Tibial nerve (tissue), 4 donors: ENCODE data around the gene RAI1. TPM values are rescaled to one million over a fixed set of nuclear protein-coding genes. Genes with fewer than 3 reads are reported as not detected.

Experiments
- DNase-seq, 2 donors: peaks; one replicate each; pipeline ENCODE4 v3.0.0-alpha.2; 2019; ENCODE audit warnings: low spot score in 2 of 2
- H3K27ac ChIP-seq, 4 donors: fragments of 200-600 bp; sonication (generic) in 3 of 4; one replicate each; pipeline ENCODE4 v1.5.1; 2017 to 2019; ENCODE audit warnings: mild to moderate bottlenecking in 1 of 4
- H3K27me3 ChIP-seq, 2 donors: fragments of 200-600 bp; sonication (generic) in 1 of 2; one replicate each; pipeline versions ENCODE4 v1.5.1 to v1.6.0; 2017 to 2019
- H3K36me3 ChIP-seq, 3 donors: fragments of 200-600 bp; sonication (generic); one replicate each; pipeline ENCODE4 v1.5.1; 2018 to 2019
- H3K4me1 ChIP-seq, 4 donors: fragments of 200-600 bp; sonication (generic) in 3 of 4; one replicate each; pipeline ENCODE4 v1.5.1; 2017 to 2019
- H3K4me3 ChIP-seq, 4 donors: fragments of 200-600 bp; sonication (generic) in 3 of 4; one replicate each; pipeline ENCODE4 v1.5.1; 2017 to 2019; ENCODE audit warnings: mild to moderate bottlenecking in 1 of 4, moderate library complexity in 1 of 4
- H3K9me3 ChIP-seq, 4 donors: fragments of 200-600 bp; sonication (generic) in 3 of 4; one replicate each; pipeline ENCODE4 v1.5.1; 2017 to 2019
- EP300 ChIP-seq, 2 donors: sonication (generic); formaldehyde crosslinking; IDR thresholded peaks; one replicate each; pipeline ENCODE4 v1.6.1; 2017; ENCODE audit warnings: antibody characterized with exemption in 2 of 2, mild to moderate bottlenecking in 1 of 2
- POLR2A ChIP-seq, 2 donors: fragments of 450-650 bp; IDR thresholded peaks; one replicate each; pipeline ENCODE4 v1.6.1; 2017; ENCODE audit warnings: antibody characterized with exemption in 2 of 2, mild to moderate bottlenecking in 2 of 2, moderate library complexity in 2 of 2
- WGBS, 2 donors: methylation state at CpG; one replicate each; pipeline ENCODE4 v1.1.5; 2018; 5-methylcytosine and 5-hydroxymethylcytosine counted together
- total RNA-seq, 4 donors: library from RNA; depleted of rRNA; stranded (reverse); fragments of >200 nt; gene quantifications; one replicate each; pipeline ENCODE4 v1.1.0, GENCODE V29; 2016
- TF ChIP-seq, protein P1 (sequence below), 5 experiments: fragments of 200-600 bp in 3 of 5; fragments of 450-650 bp in 2 of 5; sonication (generic) in 3 of 5; IDR thresholded peaks; one replicate each; pipeline ENCODE4 v1.5.1; 2016 to 2019; ENCODE audit warnings: antibody characterized with exemption in 5 of 5, mild to moderate bottlenecking in 3 of 5, moderate library complexity in 2 of 5

Gene RAI1
- total RNA-seq, 4 donors from 2014 or later: 32.9 to 52.7 (median 45.9) TPM

DNA sequence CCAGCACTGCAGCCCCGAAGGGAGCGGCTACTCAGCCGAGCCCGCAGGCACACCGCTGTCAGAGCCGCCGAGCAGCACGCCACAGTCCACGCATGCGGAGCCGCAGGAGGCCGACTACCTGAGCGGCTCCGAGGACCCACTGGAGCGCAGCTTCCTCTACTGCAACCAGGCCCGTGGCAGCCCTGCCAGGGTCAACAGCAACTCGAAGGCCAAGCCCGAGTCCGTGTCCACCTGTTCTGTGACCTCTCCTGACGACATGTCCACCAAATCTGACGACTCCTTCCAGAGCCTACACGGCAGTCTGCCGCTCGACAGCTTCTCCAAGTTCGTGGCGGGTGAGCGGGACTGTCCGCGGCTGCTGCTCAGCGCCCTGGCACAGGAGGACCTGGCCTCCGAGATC, 113.1 kb downstream of the RAI1 start:
- peaks cover 0 to 66% (median 3%) of the 10 kb centered on the region in 3 donors for H3K36me3 ChIP-seq
- no peak for TF ChIP-seq EP300 (IDR thresholded peaks at IDR 0.05)
- TF ChIP-seq POLR2A (IDR thresholded peaks at IDR 0.05): no peak
- TF ChIP-seq, protein P1, sequence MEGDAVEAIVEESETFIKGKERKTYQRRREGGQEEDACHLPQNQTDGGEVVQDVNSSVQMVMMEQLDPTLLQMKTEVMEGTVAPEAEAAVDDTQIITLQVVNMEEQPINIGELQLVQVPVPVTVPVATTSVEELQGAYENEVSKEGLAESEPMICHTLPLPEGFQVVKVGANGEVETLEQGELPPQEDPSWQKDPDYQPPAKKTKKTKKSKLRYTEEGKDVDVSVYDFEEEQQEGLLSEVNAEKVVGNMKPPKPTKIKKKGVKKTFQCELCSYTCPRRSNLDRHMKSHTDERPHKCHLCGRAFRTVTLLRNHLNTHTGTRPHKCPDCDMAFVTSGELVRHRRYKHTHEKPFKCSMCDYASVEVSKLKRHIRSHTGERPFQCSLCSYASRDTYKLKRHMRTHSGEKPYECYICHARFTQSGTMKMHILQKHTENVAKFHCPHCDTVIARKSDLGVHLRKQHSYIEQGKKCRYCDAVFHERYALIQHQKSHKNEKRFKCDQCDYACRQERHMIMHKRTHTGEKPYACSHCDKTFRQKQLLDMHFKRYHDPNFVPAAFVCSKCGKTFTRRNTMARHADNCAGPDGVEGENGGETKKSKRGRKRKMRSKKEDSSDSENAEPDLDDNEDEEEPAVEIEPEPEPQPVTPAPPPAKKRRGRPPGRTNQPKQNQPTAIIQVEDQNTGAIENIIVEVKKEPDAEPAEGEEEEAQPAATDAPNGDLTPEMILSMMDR (IDR thresholded peaks at IDR 0.05): no peak
- H3K4me3 ChIP-seq: no peak overlapping the region
- H3K27me3 ChIP-seq: no peaks in the 10 kb centered on the region
- 94 to 95% methylated on average over 23 to 30 of the region's 31 CpGs for WGBS, 2 donors
- H3K9me3 ChIP-seq: no peaks in the 10 kb centered on the region
- H3K27ac ChIP-seq: no peak overlapping the region
- peaks cover 0 to 48% (median 20%) of the 10 kb centered on the region in 4 donors for H3K4me1 ChIP-seq
- no peak for DNase-seq

DNA sequence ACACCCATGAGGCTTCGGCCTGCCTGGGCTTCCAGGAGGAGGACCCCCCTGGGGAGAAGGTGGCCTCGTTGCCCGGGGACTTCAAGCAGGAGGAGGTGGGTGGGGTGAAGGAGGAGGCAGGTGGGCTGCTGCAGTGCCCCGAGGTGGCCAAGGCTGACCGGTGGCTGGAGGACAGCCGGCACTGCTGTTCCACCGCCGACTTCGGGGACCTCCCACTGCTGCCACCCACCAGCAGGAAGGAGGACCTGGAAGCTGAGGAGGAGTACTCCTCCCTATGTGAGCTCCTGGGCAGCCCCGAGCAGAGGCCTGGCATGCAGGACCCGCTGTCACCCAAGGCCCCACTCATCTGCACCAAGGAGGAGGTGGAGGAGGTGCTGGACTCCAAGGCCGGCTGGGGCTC, 114.0 kb downstream of the RAI1 start:
- TF ChIP-seq, protein P1 (IDR thresholded peaks at IDR 0.05): no peak
- no peak for TF ChIP-seq POLR2A (IDR thresholded peaks at IDR 0.05)
- no peak for TF ChIP-seq EP300 (IDR thresholded peaks at IDR 0.05)
- no peak for DNase-seq
- Histone ChIP-seq H3K36me3 (peaks cover 0 to 70% (median 3%) of the 10 kb centered on the region in 3 donors), H3K9me3 (no peaks in the 10 kb centered on the region), H3K4me1 (peaks cover 0 to 44% (median 14%) of the 10 kb centered on the region in 4 donors), H3K27me3 (no peaks in the 10 kb centered on the region), H3K4me3 (no peak overlapping the region), H3K27ac (no peak overlapping the region)
- 76 to 90% methylated on average over 4 to 12 of the region's 12 CpGs for WGBS, 2 donors

DNA sequence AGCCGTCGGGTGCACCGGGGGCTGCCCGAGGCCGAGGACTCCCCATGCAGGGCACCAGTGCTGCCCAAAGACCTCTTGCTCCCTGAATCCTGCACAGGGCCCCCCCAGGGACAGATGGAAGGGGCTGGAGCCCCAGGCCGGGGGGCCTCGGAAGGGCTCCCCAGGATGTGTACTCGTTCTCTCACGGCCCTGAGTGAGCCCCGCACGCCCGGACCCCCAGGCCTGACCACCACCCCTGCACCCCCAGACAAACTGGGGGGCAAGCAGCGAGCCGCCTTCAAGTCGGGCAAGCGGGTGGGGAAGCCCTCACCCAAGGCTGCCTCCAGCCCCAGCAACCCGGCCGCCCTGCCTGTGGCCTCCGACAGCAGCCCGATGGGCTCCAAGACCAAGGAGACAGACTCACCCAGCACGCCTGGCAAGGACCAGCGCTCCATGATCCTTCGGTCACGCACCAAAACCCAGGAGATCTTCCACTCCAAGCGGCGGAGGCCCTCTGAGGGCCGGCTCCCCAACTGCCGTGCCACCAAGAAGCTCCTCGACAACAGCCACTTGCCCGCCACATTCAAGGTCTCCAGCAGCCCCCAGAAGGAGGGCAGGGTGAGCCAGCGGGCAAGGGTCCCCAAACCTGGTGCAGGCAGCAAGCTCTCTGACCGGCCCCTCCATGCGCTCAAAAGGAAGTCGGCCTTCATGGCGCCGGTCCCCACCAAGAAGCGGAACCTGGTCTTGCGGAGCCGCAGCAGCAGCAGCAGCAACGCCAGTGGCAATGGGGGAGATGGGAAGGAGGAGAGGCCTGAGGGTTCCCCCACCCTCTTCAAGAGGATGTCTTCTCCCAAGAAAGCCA, 114.9 kb downstream of the RAI1 start:
- TF ChIP-seq, protein P1 (IDR thresholded peaks at IDR 0.05): no peak
- no peak for TF ChIP-seq EP300 (IDR thresholded peaks at IDR 0.05)
- no peak for TF ChIP-seq POLR2A (IDR thresholded peaks at IDR 0.05)
- H3K9me3 ChIP-seq: no peaks in the 10 kb centered on the region
- peaks cover 0 to 36% (median 8%) of the 10 kb centered on the region in 4 donors for H3K4me1 ChIP-seq
- DNase-seq: no peak
- H3K27ac ChIP-seq: no peak overlapping the region
- WGBS, 2 donors: 93 to 95% methylated on average over 28 of the region's 40 CpGs
- H3K4me3 ChIP-seq: no peak overlapping the region
- H3K27me3 ChIP-seq: no peaks in the 10 kb centered on the region
- peaks cover 0 to 77% (median 3%) of the 10 kb centered on the region in 3 donors for H3K36me3 ChIP-seq

DNA sequence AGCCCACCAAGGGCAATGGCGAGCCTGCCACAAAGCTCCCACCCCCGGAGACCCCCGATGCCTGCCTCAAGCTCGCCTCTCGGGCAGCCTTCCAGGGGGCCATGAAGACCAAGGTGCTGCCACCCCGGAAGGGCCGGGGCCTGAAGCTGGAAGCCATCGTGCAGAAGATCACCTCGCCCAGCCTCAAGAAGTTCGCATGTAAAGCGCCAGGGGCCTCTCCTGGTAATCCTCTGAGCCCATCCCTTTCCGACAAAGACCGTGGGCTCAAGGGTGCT, 115.5 kb downstream of the RAI1 start:
- 92 to 93% methylated on average over 13 of the region's 13 CpGs for WGBS, 2 donors
- TF ChIP-seq, protein P1 (IDR thresholded peaks at IDR 0.05): no peak
- TF ChIP-seq POLR2A (IDR thresholded peaks at IDR 0.05) (no peak), EP300 (IDR thresholded peaks at IDR 0.05) (no peak)
- peaks cover 0 to 81% (median 3%) of the 10 kb centered on the region in 3 donors for H3K36me3 ChIP-seq
- H3K4me1 ChIP-seq: peaks cover 0 to 30% (median 8%) of the 10 kb centered on the region in 4 donors
- DNase-seq: no peak
- H3K4me3 ChIP-seq: no peak overlapping the region
- H3K27ac ChIP-seq: no peak overlapping the region
- no peaks in the 10 kb centered on the region for H3K27me3 ChIP-seq
- H3K9me3 ChIP-seq: no peaks in the 10 kb centered on the region

DNA sequence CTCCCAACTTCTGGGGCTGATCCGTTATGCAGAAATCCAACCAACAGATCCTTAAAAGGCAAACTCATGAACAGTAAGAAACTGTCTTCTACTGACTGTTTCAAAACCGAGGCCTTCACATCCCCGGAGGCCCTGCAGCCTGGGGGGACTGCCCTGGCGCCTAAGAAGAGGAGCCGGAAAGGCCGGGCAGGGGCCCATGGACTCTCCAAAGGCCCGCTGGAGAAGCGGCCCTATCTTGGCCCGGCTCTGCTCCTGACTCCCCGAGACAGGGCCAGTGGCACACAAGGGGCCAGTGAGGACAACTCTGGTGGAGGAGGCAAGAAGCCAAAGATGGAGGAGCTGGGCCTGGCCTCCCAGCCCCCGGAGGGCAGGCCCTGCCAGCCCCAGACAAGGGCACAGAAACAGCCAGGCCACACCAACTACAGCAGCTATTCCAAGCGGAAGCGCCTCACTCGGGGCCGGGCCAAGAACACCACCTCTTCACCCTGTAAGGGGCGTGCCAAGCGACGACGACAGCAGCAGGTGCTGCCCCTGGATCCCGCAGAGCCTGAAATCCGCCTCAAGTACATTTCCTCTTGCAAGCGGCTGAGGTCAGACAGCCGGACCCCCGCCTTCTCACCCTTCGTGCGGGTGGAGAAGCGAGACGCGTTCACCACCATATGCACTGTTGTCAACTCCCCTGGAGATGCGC, 116.0 kb downstream of the RAI1 start:
- Histone ChIP-seq H3K36me3 (peaks cover 0 to 84% (median 3%) of the 10 kb centered on the region in 3 donors), H3K9me3 (no peaks in the 10 kb centered on the region), H3K27me3 (no peaks in the 10 kb centered on the region), H3K27ac (peak overlapping the region in 1 of 4 donors; percentile 24), H3K4me1 (peaks cover 0 to 25% (median 5%) of the 10 kb centered on the region in 4 donors), H3K4me3 (no peak overlapping the region)
- no peak for DNase-seq
- TF ChIP-seq, protein P1 (IDR thresholded peaks at IDR 0.05): no peak
- TF ChIP-seq POLR2A (IDR thresholded peaks at IDR 0.05): no peak
- WGBS, 2 donors: 87 to 90% methylated on average over 26 to 30 of the region's 30 CpGs
